Neutrophil (primary cell): ENCODE data around the gene TMEM53.

Experiments
- H3K27ac ChIP-seq: fragments of 200-600 bp; sonication (generic); 2 replicates; pipeline ENCODE4 v1.5.1; 2016; ENCODE audit warnings: mild to moderate bottlenecking, moderate library complexity
- H3K27me3 ChIP-seq: fragments of 200-600 bp; sonication (generic); 2 replicates; pipeline ENCODE4 v1.6.0; 2016; ENCODE audit warnings: mild to moderate bottlenecking
- H3K36me3 ChIP-seq: fragments of 200-600 bp; sonication (generic); 2 replicates; pipeline ENCODE4 v1.5.1; 2017
- H3K4me1 ChIP-seq, 2 experiments: fragments of 200-600 bp in 1 of 2; sonication (generic) in 1 of 2; 1 replicate in 1 of 2; 2 replicates in 1 of 2; pipeline versions ENCODE4 v1.5.1 to v1.6.1; 2013 to 2016; ENCODE audit warnings: low read depth in 1 of 2, low read length in 1 of 2, mild to moderate bottlenecking in 1 of 2, moderate library complexity in 1 of 2; ENCODE audit not compliant: control insufficient read depth in 1 of 2, insufficient read depth in 1 of 2
- H3K4me3 ChIP-seq, 2 experiments: fragments of 200-600 bp in 1 of 2; sonication (generic) in 1 of 2; 1 replicate in 1 of 2; 2 replicates in 1 of 2; pipeline ENCODE4 v1.5.1; 2013 to 2016; ENCODE audit warnings: low read depth in 1 of 2, low read length in 1 of 2, mild to moderate bottlenecking in 1 of 2, moderate library complexity in 1 of 2
- H3K9me3 ChIP-seq: fragments of 200-600 bp; sonication (generic); 2 replicates; pipeline ENCODE4 v1.5.1; 2016
- TF ChIP-seq, protein P1 (sequence below): fragments of 200-600 bp; sonication (generic); IDR thresholded peaks from 2 replicates; pipeline ENCODE4 v1.5.1; 2016; ENCODE audit warnings: antibody characterized with exemption

TMEM53 gene

GRCh38 chr1:44611866-44612265, 62.4 kb downstream of the TMEM53 start:
- no peaks in the 10 kb centered on the region for H3K36me3 ChIP-seq
- H3K4me3 ChIP-seq = no peak overlapping the region
- TF ChIP-seq, protein P1, sequence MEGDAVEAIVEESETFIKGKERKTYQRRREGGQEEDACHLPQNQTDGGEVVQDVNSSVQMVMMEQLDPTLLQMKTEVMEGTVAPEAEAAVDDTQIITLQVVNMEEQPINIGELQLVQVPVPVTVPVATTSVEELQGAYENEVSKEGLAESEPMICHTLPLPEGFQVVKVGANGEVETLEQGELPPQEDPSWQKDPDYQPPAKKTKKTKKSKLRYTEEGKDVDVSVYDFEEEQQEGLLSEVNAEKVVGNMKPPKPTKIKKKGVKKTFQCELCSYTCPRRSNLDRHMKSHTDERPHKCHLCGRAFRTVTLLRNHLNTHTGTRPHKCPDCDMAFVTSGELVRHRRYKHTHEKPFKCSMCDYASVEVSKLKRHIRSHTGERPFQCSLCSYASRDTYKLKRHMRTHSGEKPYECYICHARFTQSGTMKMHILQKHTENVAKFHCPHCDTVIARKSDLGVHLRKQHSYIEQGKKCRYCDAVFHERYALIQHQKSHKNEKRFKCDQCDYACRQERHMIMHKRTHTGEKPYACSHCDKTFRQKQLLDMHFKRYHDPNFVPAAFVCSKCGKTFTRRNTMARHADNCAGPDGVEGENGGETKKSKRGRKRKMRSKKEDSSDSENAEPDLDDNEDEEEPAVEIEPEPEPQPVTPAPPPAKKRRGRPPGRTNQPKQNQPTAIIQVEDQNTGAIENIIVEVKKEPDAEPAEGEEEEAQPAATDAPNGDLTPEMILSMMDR = no peak

GRCh38 chr1:44611419-44611818, 62.9 kb downstream of the TMEM53 start:
- no peak overlapping the region for H3K4me3 ChIP-seq
- no peaks in the 10 kb centered on the region for H3K36me3 ChIP-seq

More at GRCh38 chr1:44611866-44612265, 62.4 kb downstream of the TMEM53 start:
- no peaks in the 10 kb centered on the region for H3K9me3 ChIP-seq
- no peaks in the 10 kb centered on the region for H3K4me1 ChIP-seq
- no peaks in the 10 kb centered on the region for H3K27me3 ChIP-seq
- H3K27ac ChIP-seq = no peak overlapping the region

GRCh38 chr1:44610527-44611148, 63.6 kb downstream of the TMEM53 start:
- H3K27ac ChIP-seq = no peak overlapping the region
- TF ChIP-seq, protein P1 = no peak
- H3K9me3 ChIP-seq = no peaks in the 10 kb centered on the region

More at GRCh38 chr1:44611419-44611818, 62.9 kb downstream of the TMEM53 start:
- Histone ChIP-seq H3K4me1 (no peaks in the 10 kb centered on the region), H3K27me3 (no peaks in the 10 kb centered on the region), H3K9me3 (no peaks in the 10 kb centered on the region), H3K27ac (no peak overlapping the region)
- TF ChIP-seq, protein P1 = no peak

DNA sequence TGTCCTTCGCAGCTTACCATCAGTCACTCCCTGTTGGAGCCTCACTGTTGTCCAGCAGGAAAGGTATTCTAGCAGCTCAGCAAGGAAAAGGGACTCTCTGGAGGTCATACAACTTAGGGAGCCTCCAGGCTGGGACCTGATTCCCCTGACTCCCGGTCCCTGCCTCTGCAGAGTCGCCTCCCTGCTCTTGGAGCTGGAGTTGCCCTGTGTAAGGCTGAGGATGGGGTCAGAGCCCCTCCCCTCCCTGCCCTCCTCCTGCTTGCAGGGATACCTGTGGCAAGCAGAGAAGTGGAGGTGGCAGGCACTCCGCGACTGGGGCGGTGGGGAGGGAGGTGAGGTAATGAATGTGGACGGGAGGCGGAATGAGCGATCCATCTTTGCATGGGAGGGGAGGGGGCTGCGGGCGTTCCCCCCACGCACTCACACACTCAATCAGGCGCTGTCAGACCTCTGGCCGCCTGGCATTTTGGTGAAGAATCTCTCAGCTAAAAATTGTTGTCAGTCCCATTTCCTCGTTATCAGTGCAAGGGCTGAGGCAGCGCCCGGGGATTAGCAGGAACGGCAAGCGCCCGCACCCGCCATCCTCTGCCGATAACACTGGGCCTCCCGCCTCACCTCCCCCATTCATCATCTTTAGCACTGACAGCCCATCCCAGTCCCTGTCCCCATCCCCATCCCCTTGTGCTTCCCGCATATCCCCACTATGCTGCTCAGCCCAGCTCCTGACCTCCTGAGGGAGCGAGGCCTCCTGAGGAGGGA, 64.3 kb downstream of the TMEM53 start:
- TF ChIP-seq, protein P1 = no peak
- H3K4me1 ChIP-seq = no peaks in the 10 kb centered on the region
- H3K27me3 ChIP-seq = no peaks in the 10 kb centered on the region

More at GRCh38 chr1:44610527-44611148, 63.6 kb downstream of the TMEM53 start:
- no peaks in the 10 kb centered on the region for H3K36me3 ChIP-seq
- no peaks in the 10 kb centered on the region for H3K27me3 ChIP-seq
- H3K4me1 ChIP-seq = no peaks in the 10 kb centered on the region
- H3K4me3 ChIP-seq = no peak overlapping the region

GRCh38 chr1:44609412-44609767, 64.9 kb downstream of the TMEM53 start:
- Histone ChIP-seq H3K36me3 (no peaks in the 10 kb centered on the region), H3K9me3 (no peaks in the 10 kb centered on the region), H3K27ac (no peak overlapping the region), H3K4me3 (no peak overlapping the region), H3K27me3 (no peaks in the 10 kb centered on the region), H3K4me1 (no peaks in the 10 kb centered on the region)
- TF ChIP-seq, protein P1 = no peak

More for the DNA sequence above, 64.3 kb downstream of the TMEM53 start:
- H3K4me3 ChIP-seq = no peak overlapping the region
- no peaks in the 10 kb centered on the region for H3K36me3 ChIP-seq
- no peaks in the 10 kb centered on the region for H3K9me3 ChIP-seq
- H3K27ac ChIP-seq = no peak overlapping the region
